Colonic mucosa (tissue), 4 donors: ENCODE data around the gene ZNF652. TPM values are rescaled to one million over a fixed set of nuclear protein-coding genes. Genes with fewer than 3 reads are reported as not detected.

Experiments
- DNase-seq: peaks from one replicate; pipeline ENCODE4 v3.0.0-alpha.2; 2020
- H3K27ac ChIP-seq: fragments of 200-600 bp; one replicate; pipeline ENCODE4 v1.8.0; 2021
- H3K27me3 ChIP-seq: fragments of 200-600 bp; one replicate; pipeline ENCODE4 v1.8.0; 2021
- H3K36me3 ChIP-seq: fragments of 200-600 bp; one replicate; pipeline ENCODE4 v1.8.0; 2021
- H3K4me1 ChIP-seq: fragments of 200-600 bp; one replicate; pipeline ENCODE4 v1.8.0; 2021; ENCODE audit warnings: mild to moderate bottlenecking
- H3K4me3 ChIP-seq: fragments of 200-600 bp; one replicate; pipeline ENCODE4 v1.8.0; 2021
- H3K9ac ChIP-seq, 2 donors: one replicate each; pipeline ENCODE4 v1.7.0; 2013; ENCODE audit warnings: control low read depth in 2 of 2, low read depth in 2 of 2, low read length in 2 of 2
- H3K9me3 ChIP-seq: fragments of 200-600 bp; one replicate; pipeline ENCODE4 v1.8.0; 2021
- intact Hi-C: fragments of 100-400 bp; cut with DNase I; formaldehyde crosslinking; loops from one replicate; pipeline ENCODE4 v1.14.1; 2022
- total RNA-seq, 2 donors: library from RNA; stranded (reverse); fragmentation: NEBNext Ultra II Directional in 1 of 2; extraction: Animal tissue kit (Norgen Biotek cat#: 25700) in 1 of 2; gene quantifications; one replicate each; pipeline ENCODE4 v1.2.1, GENCODE V29; 2021
- TF ChIP-seq, protein P1 (sequence below): fragments of 200-600 bp; IDR thresholded peaks from one replicate; pipeline ENCODE4 v1.8.0; 2022; ENCODE audit warnings: antibody characterized with exemption, mild to moderate bottlenecking
- donor health status: healthy.
- donor health status: DM: no; HTN: no; CAD: no.
- donor health status: DM: no; HTN: no; CAD: no.

ZNF652 gene
- total RNA-seq, 2 donors from 2014 or later: 38.1 to 62.5 TPM

DNA sequence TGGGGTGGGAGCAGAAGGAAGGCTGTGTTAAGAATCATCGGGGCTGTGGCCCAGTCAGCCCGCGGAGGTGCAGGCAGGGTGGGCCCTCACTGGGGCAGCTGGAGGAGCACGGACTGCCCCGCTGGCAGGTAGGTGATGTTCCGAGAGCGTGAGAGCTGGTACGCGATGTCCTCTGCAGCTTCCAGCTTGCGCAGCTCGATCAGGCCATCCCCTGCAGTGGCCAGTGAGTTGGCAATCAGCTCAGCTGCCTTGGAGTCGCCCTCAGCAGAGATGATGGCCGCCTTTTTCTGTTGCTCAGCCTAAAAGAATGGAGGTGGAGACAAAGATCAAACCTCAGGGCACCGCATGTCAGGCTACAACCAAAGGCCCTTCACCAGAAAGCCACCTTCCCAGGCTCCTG lies 42.9 kb upstream of the ZNF652 start:
- H3K36me3 ChIP-seq: peaks cover 23% of the 10 kb centered on the region
- H3K27ac ChIP-seq: no peak overlapping the region
- intact Hi-C loops: no loop called here

DNA sequence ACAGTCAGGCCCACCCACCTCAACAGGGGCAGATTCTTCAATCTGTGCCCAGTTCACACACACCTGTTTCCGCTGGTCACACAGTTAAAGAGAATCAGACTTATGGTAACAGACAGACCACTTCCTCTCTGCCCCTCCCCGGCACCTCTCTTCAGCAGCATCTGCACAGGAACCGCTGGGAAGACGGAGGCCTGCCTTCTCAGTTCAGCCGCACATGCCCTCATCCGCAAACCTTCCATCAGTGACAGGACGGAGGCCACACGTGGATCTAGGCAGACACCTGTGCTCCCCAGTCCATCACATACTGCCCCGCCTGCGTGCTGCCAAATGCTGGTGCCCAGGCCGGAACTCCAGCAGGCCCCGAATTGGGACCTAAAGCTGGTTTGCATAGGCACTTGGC lies 42.3 kb upstream of the ZNF652 start:
- peaks cover 8% of the 10 kb centered on the region for H3K4me1 ChIP-seq
- DNase-seq: no peak
- H3K9me3 ChIP-seq: no peaks in the 10 kb centered on the region
- H3K9ac ChIP-seq: no peak overlapping the region
- no peak overlapping the region for H3K4me3 ChIP-seq
- no peak overlapping the region for H3K27ac ChIP-seq
- H3K36me3 ChIP-seq: peaks cover 23% of the 10 kb centered on the region
- intact Hi-C loops: no loop called here
- TF ChIP-seq, protein P1, sequence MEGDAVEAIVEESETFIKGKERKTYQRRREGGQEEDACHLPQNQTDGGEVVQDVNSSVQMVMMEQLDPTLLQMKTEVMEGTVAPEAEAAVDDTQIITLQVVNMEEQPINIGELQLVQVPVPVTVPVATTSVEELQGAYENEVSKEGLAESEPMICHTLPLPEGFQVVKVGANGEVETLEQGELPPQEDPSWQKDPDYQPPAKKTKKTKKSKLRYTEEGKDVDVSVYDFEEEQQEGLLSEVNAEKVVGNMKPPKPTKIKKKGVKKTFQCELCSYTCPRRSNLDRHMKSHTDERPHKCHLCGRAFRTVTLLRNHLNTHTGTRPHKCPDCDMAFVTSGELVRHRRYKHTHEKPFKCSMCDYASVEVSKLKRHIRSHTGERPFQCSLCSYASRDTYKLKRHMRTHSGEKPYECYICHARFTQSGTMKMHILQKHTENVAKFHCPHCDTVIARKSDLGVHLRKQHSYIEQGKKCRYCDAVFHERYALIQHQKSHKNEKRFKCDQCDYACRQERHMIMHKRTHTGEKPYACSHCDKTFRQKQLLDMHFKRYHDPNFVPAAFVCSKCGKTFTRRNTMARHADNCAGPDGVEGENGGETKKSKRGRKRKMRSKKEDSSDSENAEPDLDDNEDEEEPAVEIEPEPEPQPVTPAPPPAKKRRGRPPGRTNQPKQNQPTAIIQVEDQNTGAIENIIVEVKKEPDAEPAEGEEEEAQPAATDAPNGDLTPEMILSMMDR: no peak
- no peaks in the 10 kb centered on the region for H3K27me3 ChIP-seq

More for the DNA sequence above, 42.9 kb upstream of the ZNF652 start:
- DNase-seq: no peak
- Histone ChIP-seq H3K9ac (no peak overlapping the region), H3K4me3 (no peak overlapping the region), H3K4me1 (peaks cover 8% of the 10 kb centered on the region), H3K9me3 (no peaks in the 10 kb centered on the region), H3K27me3 (no peaks in the 10 kb centered on the region)
- TF ChIP-seq, protein P1: no peak

GRCh38 chr17:49403514-49404289 lies 41.7 kb upstream of the ZNF652 start:
- peaks cover 6% of the 10 kb centered on the region for H3K4me1 ChIP-seq
- intact Hi-C loops: no loop called here
- H3K9ac ChIP-seq: no peak overlapping the region
- H3K27me3 ChIP-seq: no peaks in the 10 kb centered on the region
- H3K9me3 ChIP-seq: no peaks in the 10 kb centered on the region
- no peak overlapping the region for H3K4me3 ChIP-seq
- no peak for DNase-seq
- peaks cover 23% of the 10 kb centered on the region for H3K36me3 ChIP-seq
- no peak overlapping the region for H3K27ac ChIP-seq
- TF ChIP-seq, protein P1: no peak

DNA sequence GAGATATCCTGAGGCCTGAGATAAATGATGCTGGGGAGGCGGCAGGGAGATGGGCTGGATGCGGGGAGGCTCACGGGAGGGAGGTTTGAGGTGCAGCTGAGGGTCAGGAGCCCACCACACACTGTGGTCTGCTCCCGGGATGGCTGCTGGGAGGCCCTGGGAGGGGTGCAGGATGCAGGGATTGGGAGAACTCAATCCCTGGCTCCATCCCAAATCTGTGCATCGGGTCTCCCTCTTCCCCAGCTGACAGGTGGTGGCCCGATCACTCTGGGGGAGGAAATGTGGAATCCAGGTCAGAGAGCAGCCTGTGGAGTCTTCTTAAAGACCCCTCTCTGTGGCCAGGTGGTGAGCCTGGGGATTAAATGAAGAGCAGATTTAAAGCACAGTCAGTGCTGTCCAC lies 40.7 kb upstream of the ZNF652 start:
- TF ChIP-seq, protein P1: no peak
- Histone ChIP-seq H3K27ac (no peak overlapping the region), H3K27me3 (no peaks in the 10 kb centered on the region), H3K4me3 (no peak overlapping the region), H3K36me3 (peaks cover 23% of the 10 kb centered on the region), H3K9me3 (no peaks in the 10 kb centered on the region), H3K9ac (no peak overlapping the region), H3K4me1 (no peaks in the 10 kb centered on the region)
- no peak for DNase-seq
- intact Hi-C loops: no loop called here

DNA sequence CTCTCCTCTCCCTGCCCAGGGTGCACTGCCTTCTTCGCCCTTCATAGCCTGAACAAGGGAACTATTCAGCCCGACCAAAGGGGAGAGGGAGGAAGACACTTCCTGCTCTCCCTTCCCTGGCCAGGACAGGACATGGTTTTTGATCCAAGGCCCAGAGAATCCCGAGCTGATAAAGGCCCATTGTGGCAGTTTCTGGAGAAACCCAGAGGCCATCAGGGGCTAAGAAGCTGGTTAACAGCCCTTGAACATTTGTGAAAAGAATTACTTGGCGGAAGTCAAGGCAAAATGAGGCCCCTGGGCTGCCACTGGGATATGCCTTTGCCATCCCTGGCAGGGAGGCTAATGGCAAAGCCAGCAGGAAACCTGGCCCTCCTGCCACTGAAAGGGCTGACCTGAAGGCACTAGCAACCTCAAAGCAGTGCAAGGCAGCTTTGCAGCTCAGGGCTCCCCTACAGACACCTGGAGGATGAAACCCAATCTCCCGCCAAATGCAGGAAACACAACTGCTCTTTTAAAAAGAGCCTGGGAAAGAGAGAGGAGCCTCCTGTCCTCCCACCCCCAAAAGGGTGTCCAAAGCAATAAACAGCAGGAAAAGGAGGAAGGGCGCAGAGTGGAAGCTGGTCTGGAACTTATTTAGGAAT lies 40.0 kb upstream of the ZNF652 start:
- TF ChIP-seq, protein P1: no peak

More for the DNA sequence above, 40.0 kb upstream of the ZNF652 start:
- H3K27me3 ChIP-seq: no peaks in the 10 kb centered on the region
- intact Hi-C loops: no loop called here
- H3K9me3 ChIP-seq: no peaks in the 10 kb centered on the region
- no peaks in the 10 kb centered on the region for H3K4me1 ChIP-seq
- H3K36me3 ChIP-seq: peaks cover 20% of the 10 kb centered on the region
- no peak overlapping the region for H3K9ac ChIP-seq
- H3K4me3 ChIP-seq: no peak overlapping the region
- DNase-seq: no peak
- no peak overlapping the region for H3K27ac ChIP-seq
